Measurements from ENCODE around the gene CNNM3.

- no peak for TF ChIP-seq CTCF (IDR thresholded peaks at IDR 0.05; ENCODE audit: low read depth, low read length, missing input control)
- no peak for TF ChIP-seq REST (IDR thresholded peaks at IDR 0.05)
- TF ChIP-seq TAF1 (conservative IDR thresholded peaks at IDR 0.05), result no peak
- no peak for TF ChIP-seq ATF3 (IDR thresholded peaks at IDR 0.05)
- TF ChIP-seq GABPA (IDR thresholded peaks at IDR 0.05 in 1 of 2, conservative IDR thresholded peaks at IDR 0.05 in 1 of 2), result no peak
- TF ChIP-seq HNF4A (conservative IDR thresholded peaks at IDR 0.05), result no peak
- no peak for TF ChIP-seq SP1 (IDR thresholded peaks at IDR 0.05)
- TF ChIP-seq RXRA (IDR thresholded peaks at IDR 0.05), result no peak
- TF ChIP-seq FOXA1 (IDR thresholded peaks at IDR 0.05), result no peak
- no peak for TF ChIP-seq JUND (IDR thresholded peaks at IDR 0.05)
- no peak for TF ChIP-seq YY1 (IDR thresholded peaks at IDR 0.05)
- TF ChIP-seq RAD21 (IDR thresholded peaks at IDR 0.05), result no peak
- no peak for TF ChIP-seq HNF4G (IDR thresholded peaks at IDR 0.05)
- TF ChIP-seq EGR1 (IDR thresholded peaks at IDR 0.05; ENCODE audit: low read depth in 2 of 2), result no peak
Measured at GRCh38 chr2:96881349-96882195, 65.5 kb downstream of the CNNM3 start.

Data from liver (tissue), 3 donors.